GM21576 (cell line): ENCODE results near the gene NRDE2.
"Not testable (repeated sequence)": the region's sequence is repeated elsewhere in the genome, so short reads cannot be mapped to it uniquely, and the experiment has no call there.

ENCODE experiments used
- ATAC-seq: cut with Tn5 transposase; IDR thresholded peaks from one replicate; pipeline ENCODE4 v1.9.1; 2021; ENCODE audit warnings: mild to moderate bottlenecking, moderate library complexity; ENCODE audit not compliant: unreplicated experiment

NRDE2 gene

DNA sequence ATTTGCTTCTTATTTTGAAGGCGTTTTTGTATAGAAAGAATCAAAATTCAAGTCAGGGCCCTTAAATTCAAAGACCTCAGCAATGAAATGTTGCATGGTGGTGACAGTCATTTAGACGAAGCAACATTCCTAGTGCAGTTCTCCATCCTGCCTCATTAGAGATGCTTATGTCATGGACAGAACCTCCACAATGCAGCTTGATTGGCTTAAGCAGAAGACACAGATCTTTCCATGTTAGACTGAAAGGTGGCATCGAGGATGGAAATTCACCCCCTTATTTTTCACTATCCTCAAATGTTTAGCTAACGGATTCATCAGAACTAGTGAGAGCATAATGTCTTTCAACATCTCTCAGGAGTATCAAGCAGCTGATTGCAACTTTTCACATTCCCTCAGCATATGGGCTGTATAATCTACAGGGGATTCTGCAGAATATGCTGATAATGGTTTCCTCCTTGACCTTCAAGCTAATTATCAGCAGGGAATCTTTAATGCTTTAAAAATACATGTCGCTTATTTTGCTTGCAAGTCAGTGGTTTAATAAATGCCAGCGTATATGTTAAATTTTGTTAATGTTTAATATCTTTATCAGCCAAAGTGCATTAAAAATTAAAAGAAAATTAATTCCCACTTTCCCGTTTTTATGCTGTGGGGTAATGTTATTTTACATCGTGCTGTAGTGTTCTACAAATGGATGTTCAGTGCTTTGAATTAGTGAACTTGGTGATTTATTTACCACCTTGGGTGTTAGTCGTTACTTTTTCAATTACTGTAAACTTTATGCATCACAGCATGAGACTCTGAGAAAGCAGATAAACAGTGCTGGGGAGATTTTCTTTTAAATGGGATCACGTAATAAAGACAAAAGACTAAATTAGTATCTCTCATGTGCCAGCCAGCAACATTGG, 12.8 kb upstream of the NRDE2 start:
- no peak for ATAC-seq

DNA sequence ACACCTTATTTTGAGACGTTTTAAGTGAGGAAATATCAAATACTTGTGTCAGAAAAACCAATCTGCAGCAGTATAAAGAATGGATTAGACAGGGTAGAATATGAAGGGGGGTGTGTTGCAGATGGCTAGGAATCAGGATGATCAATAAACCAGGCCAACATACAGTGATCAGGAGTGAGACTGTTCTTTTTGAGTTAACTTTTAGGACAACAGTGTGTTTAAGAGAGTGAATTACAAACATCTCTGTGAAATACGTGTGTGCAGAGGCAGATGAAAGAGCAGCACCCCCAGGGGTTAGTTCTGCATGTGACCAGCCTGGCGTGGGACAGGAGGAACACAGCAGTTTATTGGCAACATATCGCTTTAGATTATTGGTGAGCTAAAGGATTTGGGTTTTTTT, 10.6 kb upstream of the NRDE2 start:
- no peak for ATAC-seq

- ATAC-seq: no peak
Measured at GRCh38 chr14:90341784-90342183, 10.0 kb upstream of the NRDE2 start.

DNA sequence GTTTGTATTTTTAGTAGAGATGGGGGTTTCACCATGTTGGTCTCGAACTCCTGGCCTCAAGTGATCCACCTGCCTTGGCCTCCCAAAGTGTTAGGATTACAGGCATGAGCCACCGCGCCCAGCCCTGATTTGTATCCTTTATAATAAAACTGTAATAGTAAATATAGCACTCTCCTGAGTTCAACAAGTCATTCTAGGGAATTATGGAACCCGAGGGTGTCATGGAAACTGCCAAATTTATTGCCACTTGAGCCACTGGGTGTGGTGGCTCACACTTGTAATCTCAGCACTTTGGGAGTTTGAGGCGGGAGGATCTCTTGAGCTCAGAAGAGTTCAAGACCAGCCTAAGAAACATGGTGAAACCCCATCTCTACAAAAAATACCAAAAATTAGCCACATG, 9.5 kb upstream of the NRDE2 start:
- not testable (repeated sequence) for ATAC-seq

- no peak for ATAC-seq
Measured at GRCh38 chr14:90336985-90337384, 5.2 kb upstream of the NRDE2 start.

- ATAC-seq: no peak
Measured at GRCh38 chr14:90336401-90336800, 4.7 kb upstream of the NRDE2 start.

GRCh38 chr14:90332271-90332584, 487 bp upstream of the NRDE2 start:
- no peak for ATAC-seq

DNA sequence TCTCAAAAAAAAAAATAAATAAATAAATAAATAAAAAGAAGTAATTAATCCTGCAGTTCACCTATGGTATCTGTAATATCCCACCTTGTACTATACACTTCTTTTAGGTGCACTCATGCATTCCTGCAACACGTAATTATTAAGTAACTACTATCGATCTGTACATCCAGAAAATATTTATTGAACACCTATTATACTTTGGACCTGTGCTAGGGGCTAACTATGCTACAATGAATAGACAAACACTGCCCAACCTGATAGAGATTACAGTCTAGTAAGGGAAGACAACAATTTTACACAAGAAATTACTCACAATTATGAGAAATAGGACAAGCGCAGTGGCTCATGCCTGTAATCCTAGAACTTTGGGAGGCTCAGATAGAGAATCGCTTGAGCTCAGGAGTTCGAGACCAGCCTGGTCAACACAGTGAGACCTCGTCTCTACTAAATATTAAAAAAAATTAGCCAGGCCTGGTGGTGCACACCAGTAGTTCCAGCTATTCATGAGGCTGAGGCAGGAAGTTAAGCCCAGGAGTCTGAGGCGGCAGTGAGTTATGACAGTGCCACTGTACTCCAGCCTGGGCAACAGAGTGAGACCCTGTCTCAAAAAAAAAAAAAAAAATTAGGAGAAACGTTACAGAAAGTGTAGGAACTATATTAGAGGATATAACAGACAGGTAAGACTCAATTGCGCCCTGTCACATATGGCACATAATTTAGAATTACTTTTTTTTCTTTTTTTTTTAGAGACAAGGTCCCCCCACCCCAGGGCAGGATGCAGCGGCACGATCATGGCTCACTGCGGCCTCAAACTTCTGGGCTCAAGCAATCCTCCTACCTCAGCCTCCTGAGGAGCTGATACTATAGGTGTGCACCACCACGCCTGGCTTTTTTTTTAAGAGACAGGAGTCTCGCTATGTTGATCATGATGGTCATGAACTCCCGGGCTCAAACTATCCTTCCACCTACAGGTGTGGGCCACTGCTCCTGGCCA, 1.2 kb downstream of the NRDE2 start:
- no peak for ATAC-seq

GRCh38 chr14:90321891-90322290, 9.8 kb downstream of the NRDE2 start:
- ATAC-seq: no peak

DNA sequence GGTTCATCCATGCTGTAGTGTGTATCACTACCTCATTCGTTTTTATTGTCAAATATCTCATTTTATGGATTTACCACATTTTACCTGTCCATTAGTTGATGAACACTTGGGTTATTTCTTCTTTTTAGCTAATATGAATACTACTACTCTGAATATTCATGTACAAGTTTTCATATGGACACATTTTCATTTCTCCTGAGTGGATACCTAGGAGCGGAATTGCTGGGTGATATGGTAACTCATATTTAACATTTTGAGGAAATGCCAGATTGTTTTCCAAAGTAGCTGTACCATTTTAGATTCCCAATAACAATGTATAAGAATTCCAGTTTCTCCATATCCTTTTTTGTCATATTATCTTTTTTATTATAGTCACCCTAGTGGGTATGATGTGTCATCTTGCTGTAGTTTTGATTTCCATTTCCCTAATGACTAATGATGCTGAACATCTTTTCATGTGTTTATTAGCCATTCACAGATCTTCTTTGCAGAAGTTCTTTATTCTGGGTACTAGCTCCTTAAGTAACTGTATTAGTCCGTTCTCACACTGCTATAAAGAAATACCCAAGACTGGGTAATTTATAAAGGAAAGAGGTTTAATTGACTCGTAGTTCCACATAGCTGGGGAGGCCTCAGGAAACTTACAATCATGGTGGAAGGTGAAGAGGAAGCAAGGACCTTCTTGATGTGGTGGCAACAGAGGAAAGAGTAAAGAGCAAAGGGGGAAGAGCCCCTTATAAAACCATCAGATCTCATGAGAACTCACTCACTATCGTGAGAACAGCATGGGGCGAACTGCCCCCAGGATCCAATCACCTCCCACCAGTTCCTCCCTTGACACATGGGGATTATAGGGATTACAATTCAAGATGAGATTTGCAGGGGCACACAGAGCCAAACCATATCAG, 11.9 kb downstream of the NRDE2 start:
- ATAC-seq: no peak

DNA sequence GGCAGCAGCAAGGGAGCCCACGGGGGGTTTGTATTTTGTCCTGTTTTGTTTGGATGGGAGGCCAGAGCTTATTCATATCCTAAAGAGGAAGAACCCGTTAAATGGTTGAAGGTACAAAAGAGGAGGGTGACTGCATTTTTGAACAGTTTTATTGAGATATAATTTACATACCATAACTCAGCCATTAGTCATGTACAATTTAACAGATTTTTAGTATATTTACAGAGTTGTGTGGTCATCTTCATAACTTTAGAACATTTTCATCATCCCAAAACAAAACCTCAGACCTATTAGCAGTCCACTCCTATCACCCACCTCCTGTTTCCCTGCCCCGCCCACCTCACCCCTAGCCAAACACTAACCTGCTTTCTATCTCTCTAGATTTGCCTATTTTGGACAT, 12.6 kb downstream of the NRDE2 start:
- ATAC-seq: no peak

GRCh38 chr14:90318016-90318415, 13.7 kb downstream of the NRDE2 start:
- no peak for ATAC-seq

GRCh38 chr14:90317286-90317685, 14.5 kb downstream of the NRDE2 start:
- no peak for ATAC-seq

DNA sequence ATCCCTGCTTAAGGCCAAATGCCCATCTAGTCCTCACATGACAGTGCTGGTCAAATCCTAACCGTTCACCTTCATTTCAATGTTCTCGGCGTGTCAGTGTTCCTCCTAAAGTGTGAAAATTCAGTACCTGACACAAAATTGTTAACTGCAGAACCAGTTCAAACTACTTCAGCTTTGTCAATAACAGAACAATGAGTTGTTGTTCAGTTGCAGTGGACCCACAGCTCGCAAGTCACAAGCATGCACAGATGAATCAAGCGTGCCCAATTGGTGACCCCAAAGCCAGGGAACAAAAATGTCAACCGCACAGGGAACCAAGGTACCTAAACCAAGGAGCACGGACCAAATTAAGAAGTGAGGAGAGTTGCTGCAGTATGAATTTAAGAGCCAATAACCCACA, 23.2 kb downstream of the NRDE2 start:
- no peak for ATAC-seq

- no peak for ATAC-seq
Measured at GRCh38 chr14:90305176-90305601, 26.6 kb downstream of the NRDE2 start.

GRCh38 chr14:90304502-90304901, 27.2 kb downstream of the NRDE2 start:
- ATAC-seq: no peak

DNA sequence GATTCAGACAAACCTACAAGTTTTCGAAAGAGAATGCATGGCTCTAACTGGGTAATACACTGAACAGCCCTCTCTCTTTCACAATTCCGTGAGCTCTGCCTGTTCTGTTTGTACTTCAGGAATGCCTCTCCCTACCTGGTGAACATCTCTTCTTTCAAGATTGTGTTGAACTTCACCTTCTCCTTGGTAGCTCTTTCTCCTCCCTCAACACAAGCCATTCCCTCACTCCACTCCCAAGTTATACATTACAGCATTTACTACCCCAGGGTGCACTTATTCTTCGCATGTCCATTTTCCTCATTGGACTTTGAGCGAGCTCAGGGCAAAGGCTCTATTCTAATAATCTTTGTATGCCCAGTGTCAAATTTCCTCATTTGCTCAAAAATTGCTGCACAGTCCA, 28.3 kb downstream of the NRDE2 start:
- ATAC-seq: no peak

- ATAC-seq: no peak
Measured at GRCh38 chr14:90302529-90303303, 29.0 kb downstream of the NRDE2 start.

DNA sequence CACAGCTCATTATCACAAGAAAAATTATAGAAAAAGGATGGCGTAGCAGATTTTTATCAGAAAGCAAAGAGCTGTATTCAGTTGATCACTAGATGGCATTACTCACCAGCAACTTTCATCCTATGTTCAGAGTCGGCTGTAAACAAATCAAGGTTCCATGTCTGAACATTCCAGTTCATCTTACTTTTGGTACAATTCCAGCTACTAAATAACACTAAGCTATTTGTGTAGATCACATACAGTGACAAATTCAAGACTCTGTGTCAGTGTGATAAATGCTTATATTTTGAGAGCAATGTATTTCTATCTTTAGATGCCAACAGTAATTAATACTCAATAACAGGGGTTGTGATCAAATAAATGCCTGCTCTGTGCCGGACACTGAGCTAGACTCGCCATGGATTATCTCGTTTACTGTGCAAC, 30.1 kb downstream of the NRDE2 start:
- no peak for ATAC-seq

GRCh38 chr14:90301122-90301521, 30.6 kb downstream of the NRDE2 start:
- ATAC-seq: no peak
